IPS-NIHi11 (cell line): Measurements from ENCODE around the gene RFX3.

Experiments used
- DNase-seq: peaks from one replicate; pipeline ENCODE4 v3.0.0; 2012; ENCODE audit warnings: mixed read lengths, low spot score

RFX3 gene

GRCh38 chr9:3271581-3271980 lies 254.2 kb downstream of the RFX3 start:
- DNase-seq: peak; percentile 10

GRCh38 chr9:3271157-3271556 lies 254.6 kb downstream of the RFX3 start:
- DNase-seq: no peak

GRCh38 chr9:3268223-3268622 lies 257.6 kb downstream of the RFX3 start:
- no peak for DNase-seq

GRCh38 chr9:3263698-3264097 lies 262.1 kb downstream of the RFX3 start:
- no peak for DNase-seq

GRCh38 chr9:3262826-3263529 lies 262.8 kb downstream of the RFX3 start:
- DNase-seq: no peak

- DNase-seq: no peak
Observed at GRCh38 chr9:3261484-3261883, 264.3 kb downstream of the RFX3 start.

GRCh38 chr9:3256571-3257330 lies 269.1 kb downstream of the RFX3 start:
- no peak for DNase-seq

GRCh38 chr9:3251309-3251708 lies 274.5 kb downstream of the RFX3 start:
- DNase-seq: no peak

GRCh38 chr9:3250741-3251140 lies 275.1 kb downstream of the RFX3 start:
- no peak for DNase-seq

- DNase-seq: no peak
Observed at GRCh38 chr9:3247211-3247610, 278.6 kb downstream of the RFX3 start.

GRCh38 chr9:3246241-3246640 lies 279.6 kb downstream of the RFX3 start:
- DNase-seq: no peak

- no peak for DNase-seq
Observed at GRCh38 chr9:3244963-3245653, 280.7 kb downstream of the RFX3 start.

- DNase-seq: no peak
Observed at GRCh38 chr9:3243683-3244082, 282.1 kb downstream of the RFX3 start.

- peak; percentile 24 for DNase-seq
Observed at GRCh38 chr9:3241290-3241689, 284.5 kb downstream of the RFX3 start.

- peak; percentile 78 for DNase-seq
Observed at GRCh38 chr9:3240656-3241268, 285.0 kb downstream of the RFX3 start.

GRCh38 chr9:3239240-3239639 lies 286.6 kb downstream of the RFX3 start:
- no peak for DNase-seq

- DNase-seq: no peak
Observed at GRCh38 chr9:3238236-3238635, 287.6 kb downstream of the RFX3 start.

- no peak for DNase-seq
Observed at GRCh38 chr9:3237121-3237520, 288.7 kb downstream of the RFX3 start.

GRCh38 chr9:3235497-3235896 lies 290.3 kb downstream of the RFX3 start:
- no peak for DNase-seq

- no peak for DNase-seq
Observed at GRCh38 chr9:3224931-3225330, 300.9 kb downstream of the RFX3 start.

- no peak for DNase-seq
Observed at GRCh38 chr9:3215658-3216057, 310.1 kb downstream of the RFX3 start.

- no peak for DNase-seq
Observed at GRCh38 chr9:3214741-3215140, 311.1 kb downstream of the RFX3 start.
